PC-9 (cell line): ENCODE measurements around the gene TUBA3D.
"Not testable (repeated sequence)": the region's sequence is repeated elsewhere in the genome, so short reads cannot be mapped to it uniquely, and the experiment has no call there.

ENCODE experiments used
- CTCF ChIP-seq: fragments of 200-600 bp; sonication (generic); conservative IDR thresholded peaks from 2 replicates; pipeline ENCODE4 v1.6.1; 2017; ENCODE audit warnings: mixed run types, antibody characterized with exemption, mild to moderate bottlenecking, moderate library complexity
- EZH2 ChIP-seq: fragments of 200-600 bp; sonication (generic); IDR thresholded peaks from 2 replicates; pipeline ENCODE4 v1.8.0; 2017; ENCODE audit warnings: antibody characterized with exemption, low read depth

- not testable (repeated sequence) for TF ChIP-seq CTCF, EZH2
Measured at GRCh38 chr2:131480351-131480750, 4.4 kb downstream of the TUBA3D start.
